Stimulated activated CD4-positive, alpha-beta T cell treated with anti-CD3 and anti-CD28 coated beads, TNF-alpha, amount 100 ng/mL, for 4 hours (primary cell): Measurements from ENCODE around the gene ZNF460.

ENCODE experiments used
- DNase-seq, 3 experiments: peaks; one replicate each; pipeline ENCODE4 v3.0.0-alpha.2; 2020; ENCODE audit warnings: low read depth in 3 of 3

ZNF460 gene

DNA sequence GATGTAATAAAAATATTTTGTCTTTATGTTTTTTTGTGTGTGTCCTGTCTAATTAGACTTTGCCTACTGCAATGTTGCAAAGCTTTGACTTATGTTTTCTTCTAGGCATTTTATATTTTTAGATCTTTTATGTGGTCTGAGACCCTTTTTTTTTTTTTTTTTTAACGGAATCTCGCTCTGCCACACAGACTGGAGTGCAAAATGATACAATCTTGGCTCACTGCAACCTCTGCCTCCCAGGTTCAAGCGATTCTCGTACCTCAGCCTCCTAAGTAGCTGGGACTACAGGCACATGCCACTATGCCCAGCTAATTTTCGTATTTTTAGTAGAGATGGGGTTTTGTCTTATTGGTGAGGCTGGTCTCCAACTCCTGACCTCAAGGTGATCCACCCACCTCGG, 62.3 kb downstream of the ZNF460 start:
- DNase-seq: no peak
